ENCODE data around the gene CACNA1E. TPM values are rescaled to one million over a fixed set of nuclear protein-coding genes. Genes with fewer than 3 reads are reported as not detected.
A peak's percentile ranks its signal among the peaks of the same experiment; 100 is the strongest.

The CACNA1E gene
- total RNA-seq, 1 donor from 2014 or later = not detected

DNA sequence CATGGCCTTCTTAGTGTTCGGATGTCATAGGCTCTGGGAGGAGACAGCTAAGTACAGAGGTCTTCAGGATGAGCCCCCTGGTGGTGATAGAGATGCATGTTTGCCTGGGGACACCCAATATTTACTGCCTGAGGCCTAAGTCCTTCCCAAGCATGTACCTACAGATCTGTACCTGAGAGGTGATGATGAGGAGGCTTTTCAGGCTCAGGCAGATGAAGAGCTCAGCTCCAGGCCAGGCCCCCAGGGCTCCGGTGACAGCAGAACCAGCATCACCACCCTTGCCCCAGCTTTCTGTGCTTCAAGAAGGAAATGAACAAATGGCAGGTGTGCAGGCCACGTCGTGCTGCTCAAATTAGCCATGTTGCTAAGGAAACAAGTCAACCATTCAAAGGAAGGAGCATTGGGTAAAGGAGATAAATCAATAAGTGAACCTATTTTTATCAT lies 21.1 kb downstream of the CACNA1E start:
- H3K4me1 Mint-ChIP-seq (ENCODE audit: low read depth) = no peaks in the 10 kb centered on the region
- no peaks in the 10 kb centered on the region for H3K9me3 Mint-ChIP-seq (ENCODE audit: low read depth)
- TF ChIP-seq, protein P1, sequence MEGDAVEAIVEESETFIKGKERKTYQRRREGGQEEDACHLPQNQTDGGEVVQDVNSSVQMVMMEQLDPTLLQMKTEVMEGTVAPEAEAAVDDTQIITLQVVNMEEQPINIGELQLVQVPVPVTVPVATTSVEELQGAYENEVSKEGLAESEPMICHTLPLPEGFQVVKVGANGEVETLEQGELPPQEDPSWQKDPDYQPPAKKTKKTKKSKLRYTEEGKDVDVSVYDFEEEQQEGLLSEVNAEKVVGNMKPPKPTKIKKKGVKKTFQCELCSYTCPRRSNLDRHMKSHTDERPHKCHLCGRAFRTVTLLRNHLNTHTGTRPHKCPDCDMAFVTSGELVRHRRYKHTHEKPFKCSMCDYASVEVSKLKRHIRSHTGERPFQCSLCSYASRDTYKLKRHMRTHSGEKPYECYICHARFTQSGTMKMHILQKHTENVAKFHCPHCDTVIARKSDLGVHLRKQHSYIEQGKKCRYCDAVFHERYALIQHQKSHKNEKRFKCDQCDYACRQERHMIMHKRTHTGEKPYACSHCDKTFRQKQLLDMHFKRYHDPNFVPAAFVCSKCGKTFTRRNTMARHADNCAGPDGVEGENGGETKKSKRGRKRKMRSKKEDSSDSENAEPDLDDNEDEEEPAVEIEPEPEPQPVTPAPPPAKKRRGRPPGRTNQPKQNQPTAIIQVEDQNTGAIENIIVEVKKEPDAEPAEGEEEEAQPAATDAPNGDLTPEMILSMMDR (IDR thresholded peaks at IDR 0.05) = peak; percentile 21
- H3K4me3 Mint-ChIP-seq (ENCODE audit: unreplicated experiment) = no peak overlapping the region
- no peak overlapping the region for H3K27ac Mint-ChIP-seq (ENCODE audit: unreplicated experiment)
- no peaks in the 10 kb centered on the region for H3K36me3 Mint-ChIP-seq (ENCODE audit: low read depth)
- DNase-seq (ENCODE audit: low spot score) = no peak
- H3K27me3 Mint-ChIP-seq (ENCODE audit: low read depth) = peaks cover 4% of the 10 kb centered on the region

DNA sequence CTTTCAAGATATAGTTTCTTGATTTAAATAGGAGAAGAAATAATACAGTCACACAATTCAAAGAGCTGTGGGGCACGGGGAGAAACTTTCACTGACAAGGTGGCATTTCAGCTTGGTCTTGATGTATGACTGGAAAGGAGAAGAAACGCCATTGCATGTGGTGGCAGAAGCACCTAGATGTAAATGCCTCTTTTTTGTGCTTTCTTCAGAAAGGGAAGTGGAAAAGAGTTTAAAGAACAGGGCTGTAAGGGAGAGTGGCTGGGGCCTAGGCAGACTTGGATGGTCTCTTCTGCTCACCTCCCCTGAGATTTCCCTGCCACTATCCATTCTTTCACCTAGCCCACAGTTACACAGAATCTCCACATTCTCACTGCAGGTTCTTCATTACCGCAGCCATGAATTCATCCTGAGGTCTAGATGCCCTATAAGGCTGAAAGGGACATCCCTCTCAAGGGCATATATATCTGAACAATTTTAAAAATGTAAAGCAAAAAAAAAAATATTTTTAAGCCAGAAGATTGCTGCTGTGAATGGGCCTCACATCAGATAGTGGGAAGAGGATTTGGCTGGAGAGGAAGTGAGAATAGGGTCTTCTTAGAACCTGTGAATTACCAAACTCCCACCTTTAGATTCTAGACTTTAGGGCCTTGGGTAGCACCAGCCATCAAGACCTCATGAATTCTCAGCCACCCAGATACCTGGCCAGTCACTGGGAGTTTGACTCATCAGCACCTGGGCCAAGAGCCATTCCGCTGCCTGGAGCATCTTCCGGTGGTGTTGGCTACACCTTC lies 23.4 kb downstream of the CACNA1E start:
- H3K27me3 Mint-ChIP-seq (ENCODE audit: low read depth) = peaks cover 3% of the 10 kb centered on the region
- H3K36me3 Mint-ChIP-seq (ENCODE audit: low read depth) = no peaks in the 10 kb centered on the region

DNA sequence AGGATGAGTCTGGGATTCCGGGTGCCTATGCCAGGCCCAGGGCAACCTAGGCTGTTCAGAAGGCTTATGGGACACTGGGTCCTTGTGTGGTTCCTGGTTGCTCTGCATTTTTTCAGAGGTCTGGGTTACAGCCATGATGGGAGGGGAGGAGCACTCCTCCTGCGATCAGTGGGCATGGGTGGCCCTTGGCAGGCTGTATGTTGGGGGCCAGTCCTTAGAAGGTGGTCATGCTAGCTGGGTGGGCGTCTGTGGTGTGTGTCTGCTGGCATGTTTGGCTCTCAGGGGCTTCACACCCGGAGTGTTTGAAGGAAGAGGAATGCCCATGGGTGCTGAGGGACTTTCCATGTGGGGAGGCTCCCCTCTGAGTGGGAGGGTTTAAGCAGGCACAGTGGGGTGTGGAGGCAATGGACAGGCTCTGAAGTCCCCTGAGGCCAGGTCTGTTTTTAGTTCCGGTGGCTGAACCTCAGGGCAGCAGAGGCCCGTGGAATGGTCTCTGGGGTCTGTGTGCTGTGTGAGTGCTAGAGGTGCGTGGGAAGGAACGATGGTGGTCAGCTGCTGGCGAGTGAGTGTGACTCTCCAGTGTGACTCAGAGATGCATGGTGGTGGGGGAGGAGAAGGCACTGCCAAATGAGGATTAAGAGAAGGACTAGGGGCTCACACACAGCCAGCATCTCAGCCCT lies 25.3 kb downstream of the CACNA1E start:
- Mint-ChIP-seq H3K4me1 (ENCODE audit: low read depth) (no peaks in the 10 kb centered on the region), H3K27me3 (ENCODE audit: low read depth) (peaks cover 3% of the 10 kb centered on the region), H3K9me3 (ENCODE audit: low read depth) (no peaks in the 10 kb centered on the region), H3K4me3 (ENCODE audit: unreplicated experiment) (no peak overlapping the region), H3K36me3 (ENCODE audit: low read depth) (no peaks in the 10 kb centered on the region), H3K27ac (ENCODE audit: unreplicated experiment) (no peak overlapping the region)
- TF ChIP-seq, protein P1 (IDR thresholded peaks at IDR 0.05) = no peak
- DNase-seq (ENCODE audit: low spot score) = no peak

More for the DNA sequence above, 23.4 kb downstream of the CACNA1E start:
- Mint-ChIP-seq H3K4me1 (ENCODE audit: low read depth) (no peaks in the 10 kb centered on the region), H3K9me3 (ENCODE audit: low read depth) (no peaks in the 10 kb centered on the region), H3K4me3 (ENCODE audit: unreplicated experiment) (no peak overlapping the region), H3K27ac (ENCODE audit: unreplicated experiment) (no peak overlapping the region)
- TF ChIP-seq, protein P1 (IDR thresholded peaks at IDR 0.05) = no peak
- DNase-seq (ENCODE audit: low spot score) = no peak

DNA sequence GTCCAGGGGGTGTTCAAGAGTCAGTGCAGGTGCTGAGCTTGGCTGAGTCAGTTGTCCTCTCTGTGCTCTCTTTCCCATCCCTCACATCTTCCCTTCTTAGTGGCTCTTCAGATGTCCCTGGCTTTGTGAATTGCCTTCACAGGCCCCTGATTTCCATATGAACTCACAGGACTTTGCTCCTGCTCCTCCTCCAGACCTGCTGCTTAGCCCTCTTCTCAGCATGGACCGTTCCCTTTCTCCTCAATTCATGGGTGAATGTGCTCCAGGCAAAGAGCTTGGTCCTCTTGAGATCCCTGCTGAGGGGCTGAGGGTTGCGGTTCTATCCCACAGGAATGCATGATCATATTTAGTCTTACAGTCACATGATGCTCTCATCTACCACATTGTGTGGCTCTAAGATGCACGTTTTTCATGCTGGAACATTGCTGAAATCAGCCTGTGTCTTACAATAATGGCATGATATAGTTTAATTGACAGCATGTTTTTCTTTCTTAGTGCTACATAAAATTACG lies 30.5 kb downstream of the CACNA1E start:
- Mint-ChIP-seq H3K27ac (ENCODE audit: unreplicated experiment) (no peak overlapping the region), H3K9me3 (ENCODE audit: low read depth) (no peaks in the 10 kb centered on the region), H3K27me3 (ENCODE audit: low read depth) (peaks cover 9% of the 10 kb centered on the region), H3K4me1 (ENCODE audit: low read depth) (no peaks in the 10 kb centered on the region), H3K36me3 (ENCODE audit: low read depth) (no peaks in the 10 kb centered on the region), H3K4me3 (ENCODE audit: unreplicated experiment) (no peak overlapping the region)
- DNase-seq (ENCODE audit: low spot score) = no peak
- TF ChIP-seq, protein P1 (IDR thresholded peaks at IDR 0.05) = no peak
